Gastroesophageal sphincter (tissue), 3 donors: ENCODE measurements around the gene RENBP.

ENCODE experiments used
- CTCF ChIP-seq, 4 experiments: fragments of 200-600 bp in 2 of 4; fragments of 450-650 bp in 2 of 4; sonication (generic) in 1 of 4; IDR thresholded peaks; one replicate each; pipeline ENCODE4 v1.5.1; 2017 to 2019; ENCODE audit warnings: antibody characterized with exemption in 4 of 4, mild to moderate bottlenecking in 2 of 4, moderate library complexity in 2 of 4
- EP300 ChIP-seq: sonication (generic); formaldehyde crosslinking; IDR thresholded peaks from one replicate; pipeline ENCODE4 v1.6.1; 2017; ENCODE audit warnings: antibody characterized with exemption, mild to moderate bottlenecking
- POLR2A ChIP-seq, 2 donors: fragments of 450-650 bp; IDR thresholded peaks; one replicate each; pipeline ENCODE4 v1.6.1; 2017; ENCODE audit warnings: antibody characterized with exemption in 2 of 2, mild to moderate bottlenecking in 2 of 2, moderate library complexity in 1 of 2
- POLR2AphosphoS5 ChIP-seq: sonication (generic); formaldehyde crosslinking; IDR thresholded peaks from one replicate; pipeline ENCODE4 v1.6.1; 2017; ENCODE audit warnings: antibody characterized with exemption

- TF ChIP-seq CTCF (IDR thresholded peaks at IDR 0.05) (no peak), EP300 (no peak), POLR2AphosphoS5 (no peak), POLR2A (IDR thresholded peaks at IDR 0.05) (no peak)
Measured at GRCh38 chrX:153993079-153993478, 48.6 kb upstream of the RENBP start.
